ENCODE measurements around the gene FBXW5. TPM values are rescaled to one million over a fixed set of nuclear protein-coding genes. Genes with fewer than 3 reads are reported as not detected.

Gene FBXW5
- total RNA-seq, 4 donors from 2014 or later = 101 to 166 (median 142) TPM

GRCh38 chr9:136920734-136921231 lies 23.8 kb downstream of the FBXW5 start:
- no peak for DNase-seq (ENCODE audit: low spot score in 2 of 2)
- peaks cover 7% of the 10 kb centered on the region for H3K4me1 ChIP-seq
- no peak overlapping the region for H3K27ac ChIP-seq
- no peaks in the 10 kb centered on the region for H3K27me3 ChIP-seq
- no peak overlapping the region for H3K4me3 ChIP-seq
- WGBS = 92% methylated on average over 13 of the region's 14 CpGs
- H3K9me3 ChIP-seq = no peaks in the 10 kb centered on the region
- TF ChIP-seq POLR2AphosphoS5 (IDR thresholded peaks at IDR 0.05) = no peak
- TF ChIP-seq, protein P1, sequence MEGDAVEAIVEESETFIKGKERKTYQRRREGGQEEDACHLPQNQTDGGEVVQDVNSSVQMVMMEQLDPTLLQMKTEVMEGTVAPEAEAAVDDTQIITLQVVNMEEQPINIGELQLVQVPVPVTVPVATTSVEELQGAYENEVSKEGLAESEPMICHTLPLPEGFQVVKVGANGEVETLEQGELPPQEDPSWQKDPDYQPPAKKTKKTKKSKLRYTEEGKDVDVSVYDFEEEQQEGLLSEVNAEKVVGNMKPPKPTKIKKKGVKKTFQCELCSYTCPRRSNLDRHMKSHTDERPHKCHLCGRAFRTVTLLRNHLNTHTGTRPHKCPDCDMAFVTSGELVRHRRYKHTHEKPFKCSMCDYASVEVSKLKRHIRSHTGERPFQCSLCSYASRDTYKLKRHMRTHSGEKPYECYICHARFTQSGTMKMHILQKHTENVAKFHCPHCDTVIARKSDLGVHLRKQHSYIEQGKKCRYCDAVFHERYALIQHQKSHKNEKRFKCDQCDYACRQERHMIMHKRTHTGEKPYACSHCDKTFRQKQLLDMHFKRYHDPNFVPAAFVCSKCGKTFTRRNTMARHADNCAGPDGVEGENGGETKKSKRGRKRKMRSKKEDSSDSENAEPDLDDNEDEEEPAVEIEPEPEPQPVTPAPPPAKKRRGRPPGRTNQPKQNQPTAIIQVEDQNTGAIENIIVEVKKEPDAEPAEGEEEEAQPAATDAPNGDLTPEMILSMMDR (IDR thresholded peaks at IDR 0.05) = no peak
- no peak for TF ChIP-seq POLR2A (IDR thresholded peaks at IDR 0.05)
- no peak for TF ChIP-seq EP300 (IDR thresholded peaks at IDR 0.05)
- H3K36me3 ChIP-seq = peaks cover 67% of the 10 kb centered on the region

- Histone ChIP-seq H3K27ac (no peak overlapping the region), H3K9me3 (no peaks in the 10 kb centered on the region), H3K4me3 (no peak overlapping the region), H3K36me3 (peaks cover 67% of the 10 kb centered on the region), H3K27me3 (no peaks in the 10 kb centered on the region), H3K4me1 (peaks cover 3% of the 10 kb centered on the region)
- DNase-seq (ENCODE audit: low spot score in 2 of 2) = no peak
- TF ChIP-seq POLR2AphosphoS5 (IDR thresholded peaks at IDR 0.05) = no peak
- no peak for TF ChIP-seq POLR2A (IDR thresholded peaks at IDR 0.05)
- no peak for TF ChIP-seq EP300 (IDR thresholded peaks at IDR 0.05)
- TF ChIP-seq, protein P1 (IDR thresholded peaks at IDR 0.05) = no peak
- 95% methylated on average over 15 of the region's 15 CpGs for WGBS
Observed at GRCh38 chr9:136920069-136920468, 24.5 kb downstream of the FBXW5 start.

DNA sequence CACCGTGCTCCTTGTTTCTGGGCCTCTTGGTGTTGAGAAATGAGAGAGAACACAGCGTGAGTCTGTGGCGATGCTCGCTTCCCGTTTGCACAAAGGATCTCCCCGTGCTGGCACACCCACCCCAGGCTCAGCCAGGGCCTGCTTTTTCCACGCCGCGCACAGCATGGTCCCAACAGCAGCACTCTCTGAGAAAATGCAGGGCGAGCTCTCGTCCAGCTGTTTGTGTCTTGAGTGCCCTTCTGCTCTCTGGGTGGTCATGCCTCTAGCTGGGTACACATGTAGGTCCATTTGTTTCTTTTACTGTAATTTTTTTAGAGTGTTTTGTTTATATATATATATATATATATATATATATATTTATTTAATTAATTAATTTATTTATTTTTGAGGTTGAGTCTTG lies 26.6 kb downstream of the FBXW5 start:
- Histone ChIP-seq H3K4me3 (no peak overlapping the region), H3K9me3 (no peaks in the 10 kb centered on the region), H3K27ac (no peak overlapping the region), H3K4me1 (no peaks in the 10 kb centered on the region), H3K36me3 (peaks cover 62% of the 10 kb centered on the region), H3K27me3 (no peaks in the 10 kb centered on the region)
- no peak for TF ChIP-seq POLR2A (IDR thresholded peaks at IDR 0.05)
- TF ChIP-seq, protein P1 (IDR thresholded peaks at IDR 0.05) = no peak
- no peak for TF ChIP-seq EP300 (IDR thresholded peaks at IDR 0.05)
- no peak for TF ChIP-seq POLR2AphosphoS5 (IDR thresholded peaks at IDR 0.05)
- no peak for DNase-seq (ENCODE audit: low spot score in 2 of 2)
- 90% methylated on average over 11 of the region's 11 CpGs for WGBS

DNA sequence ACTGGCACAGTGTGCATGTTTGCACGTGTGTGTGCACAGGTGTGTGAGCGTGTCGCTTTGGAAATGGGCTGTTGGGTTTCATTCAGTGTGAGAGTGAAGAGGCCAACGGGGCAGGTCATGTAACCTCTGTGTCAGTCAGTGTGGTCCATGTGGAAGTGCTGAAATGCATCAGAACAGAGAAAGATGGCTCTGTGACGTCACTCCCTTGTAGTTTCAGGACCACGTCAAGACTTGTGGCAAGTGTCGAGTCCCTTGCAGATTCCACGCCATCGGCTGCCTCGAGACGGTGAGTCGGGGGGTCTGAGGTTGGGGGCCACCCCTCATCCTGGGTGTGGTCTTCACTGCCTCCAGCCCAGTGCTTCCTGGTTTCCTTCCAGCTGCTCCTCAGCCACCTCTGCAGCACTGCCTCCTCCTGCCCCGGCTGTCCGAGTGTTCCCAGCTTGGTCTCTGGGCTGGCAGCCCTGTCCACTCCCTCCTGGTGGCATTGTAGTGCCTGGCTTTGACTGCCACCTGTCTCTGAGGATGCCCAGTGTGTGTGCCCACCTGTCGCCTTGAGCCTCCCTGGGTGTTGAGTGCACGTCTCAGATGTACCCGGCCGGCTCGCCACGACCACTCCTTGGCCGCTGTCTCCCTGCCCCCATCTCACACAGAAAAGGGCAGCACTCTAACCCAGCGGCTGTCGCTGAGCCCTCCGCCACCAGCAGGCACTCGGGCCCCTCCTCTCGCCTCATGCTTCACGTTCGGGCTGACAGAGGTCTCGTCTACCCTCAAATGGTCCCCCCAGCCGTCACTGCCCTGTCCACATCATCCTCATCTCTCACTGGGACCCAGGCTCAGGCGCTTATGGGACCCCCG lies 28.0 kb downstream of the FBXW5 start:
- Histone ChIP-seq H3K27me3 (no peaks in the 10 kb centered on the region), H3K36me3 (peaks cover 62% of the 10 kb centered on the region), H3K4me1 (no peaks in the 10 kb centered on the region), H3K9me3 (no peaks in the 10 kb centered on the region), H3K4me3 (no peak overlapping the region), H3K27ac (no peak overlapping the region)
- DNase-seq (ENCODE audit: low spot score in 2 of 2) = no peak
- TF ChIP-seq POLR2AphosphoS5 (IDR thresholded peaks at IDR 0.05) (no peak), EP300 (IDR thresholded peaks at IDR 0.05) (no peak), POLR2A (IDR thresholded peaks at IDR 0.05) (no peak)
- TF ChIP-seq, protein P1 (IDR thresholded peaks at IDR 0.05) = no peak
- 90% methylated on average over 32 of the region's 32 CpGs for WGBS

GRCh38 chr9:136915632-136916329 lies 28.8 kb downstream of the FBXW5 start:
- H3K36me3 ChIP-seq = peaks cover 58% of the 10 kb centered on the region
- TF ChIP-seq POLR2A (IDR thresholded peaks at IDR 0.05) (no peak), POLR2AphosphoS5 (IDR thresholded peaks at IDR 0.05) (no peak), EP300 (IDR thresholded peaks at IDR 0.05) (no peak)
- TF ChIP-seq, protein P1 (IDR thresholded peaks at IDR 0.05) = no peak
- DNase-seq (ENCODE audit: low spot score in 2 of 2) = no peak
- H3K4me3 ChIP-seq = no peak overlapping the region
- WGBS = 81% methylated on average over 21 of the region's 21 CpGs
- H3K27me3 ChIP-seq = no peaks in the 10 kb centered on the region
- H3K9me3 ChIP-seq = no peaks in the 10 kb centered on the region
- H3K27ac ChIP-seq = no peak overlapping the region
- no peaks in the 10 kb centered on the region for H3K4me1 ChIP-seq

Measured in suprapubic skin (tissue), 4 donors.